ENCODE results near the gene MRPS7. TPM values are rescaled to one million over a fixed set of nuclear protein-coding genes. Genes with fewer than 3 reads are reported as not detected.
A peak's percentile ranks its signal among the peaks of the same experiment; 100 is the strongest.

MRPS7 gene
- polyA plus RNA-seq, 3 donors, result 26.7 to 122 (median 101) TPM

DNA sequence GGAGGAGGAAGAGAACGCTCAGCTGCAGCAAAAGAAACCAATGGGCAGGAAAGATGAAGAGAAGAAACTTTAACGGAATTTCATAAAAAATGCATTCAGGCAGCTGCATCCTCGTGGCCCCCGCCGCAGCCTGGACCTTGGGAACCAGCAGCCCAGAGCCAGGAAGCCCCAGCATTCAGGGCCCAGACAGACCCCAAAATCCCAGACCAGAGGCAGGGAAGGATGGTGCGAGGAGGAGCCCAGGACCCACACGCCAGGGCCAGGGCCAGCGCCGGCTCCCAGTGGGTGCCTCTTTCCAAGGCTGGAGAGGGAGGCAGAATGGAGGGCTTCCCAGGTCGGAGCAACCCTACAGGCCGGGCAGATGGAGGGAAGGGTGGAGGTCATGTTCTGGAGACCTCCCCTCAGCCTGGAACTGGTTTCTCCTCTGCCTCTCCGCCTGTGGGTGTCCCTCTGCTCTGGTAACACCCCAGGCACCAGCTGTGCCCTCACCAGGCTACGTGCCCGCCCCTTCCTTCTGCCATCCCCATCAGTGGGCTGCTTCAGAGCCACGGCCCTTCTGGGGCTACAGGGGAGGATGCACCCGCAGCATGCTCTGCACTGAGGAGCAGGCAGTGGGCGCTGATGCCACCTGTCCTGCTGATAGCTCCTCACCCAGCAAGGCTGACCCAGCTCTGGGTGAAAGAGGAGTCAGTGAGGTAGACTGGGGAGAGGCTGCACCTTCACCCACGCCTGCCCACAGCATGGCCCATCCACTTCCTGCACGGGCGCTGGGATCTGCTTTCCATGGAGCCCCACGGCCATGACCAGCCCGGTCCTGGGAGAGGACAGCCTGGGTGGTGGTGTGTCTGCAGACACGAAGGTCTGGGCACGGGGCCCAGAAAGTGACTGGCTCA, 10.5 kb downstream of the MRPS7 start:
- Histone ChIP-seq H4K20me1 (ENCODE audit: insufficient read depth, low read length) (peaks cover 4% of the 10 kb centered on the region), H3K79me2 (ENCODE audit: insufficient read depth, low read length) (peaks cover 63% of the 10 kb centered on the region), H3K4me1 (ENCODE audit: control insufficient read depth in 1 of 2, insufficient read depth in 2 of 2, low read length in 2 of 2) (peaks cover 46 to 51% of the 10 kb centered on the region in 2 donors), H3K9me3 (replicated peaks in 1 of 2; ENCODE audit: control insufficient read depth in 1 of 2, insufficient read depth in 1 of 2, low read length in 2 of 2) (no peaks in the 10 kb centered on the region), H3K36me3 (replicated peaks in 1 of 2; ENCODE audit: control insufficient read depth in 1 of 2, insufficient read depth in 2 of 2, low read length in 2 of 2) (peaks cover 15 to 31% of the 10 kb centered on the region in 2 donors), H2AFZ (ENCODE audit: insufficient read depth, low read depth, low read length, poor library complexity, severe bottlenecking) (peak overlapping the region; percentile 91), H3K27ac (ENCODE audit: low read depth in 1 of 2, low read length in 2 of 2) (peak overlapping the region; percentile 52 to 90), H3K27me3 (ENCODE audit: control insufficient read depth in 2 of 2, insufficient read depth in 2 of 2, low read length in 2 of 2) (no peaks in the 10 kb centered on the region), H3K4me3 (replicated peaks in 1 of 3; ENCODE audit: low read depth in 2 of 3, low read length in 3 of 3) (peak overlapping the region; percentile 71 to 92 (median 83)), H3K4me2 (replicated peaks; ENCODE audit: extremely low read depth, low read length, poor library complexity, severe bottlenecking) (peak overlapping the region; percentile 89), H3K9ac (ENCODE audit: insufficient read depth, low read length, poor library complexity, severe bottlenecking) (peak overlapping the region; percentile 83)
- 60% methylated on average over 20 of the region's 24 CpGs for WGBS (ENCODE audit: insufficient coverage)
- H3K27me3 Mint-ChIP-seq (ENCODE audit: low read depth in 3 of 3), result peaks cover 0 to 2% (median 0%) of the 10 kb centered on the region in 3 donors
- H3K4me1 Mint-ChIP-seq, result peaks cover 46% of the 10 kb centered on the region
- no peak for DNase-seq
- H3K9me3 Mint-ChIP-seq, result peaks cover 0 to 2% (median 0%) of the 10 kb centered on the region in 7 donors
- H3K36me3 Mint-ChIP-seq, result peaks cover 22 to 40% of the 10 kb centered on the region in 2 donors
- H3K4me3 Mint-ChIP-seq, result peak overlapping the region; percentile 72 to 87
- intact Hi-C loops (cut with micrococcal nuclease), result loop anchor here in 1 of 2 donors (5.0 kb wide), 1 partner anchor 135 kb away; the partner anchor contains the start of gene GRB2
- peak overlapping the region; percentile 0 to 81 (median 70) for H3K27ac Mint-ChIP-seq
- TF ChIP-seq, protein P1, sequence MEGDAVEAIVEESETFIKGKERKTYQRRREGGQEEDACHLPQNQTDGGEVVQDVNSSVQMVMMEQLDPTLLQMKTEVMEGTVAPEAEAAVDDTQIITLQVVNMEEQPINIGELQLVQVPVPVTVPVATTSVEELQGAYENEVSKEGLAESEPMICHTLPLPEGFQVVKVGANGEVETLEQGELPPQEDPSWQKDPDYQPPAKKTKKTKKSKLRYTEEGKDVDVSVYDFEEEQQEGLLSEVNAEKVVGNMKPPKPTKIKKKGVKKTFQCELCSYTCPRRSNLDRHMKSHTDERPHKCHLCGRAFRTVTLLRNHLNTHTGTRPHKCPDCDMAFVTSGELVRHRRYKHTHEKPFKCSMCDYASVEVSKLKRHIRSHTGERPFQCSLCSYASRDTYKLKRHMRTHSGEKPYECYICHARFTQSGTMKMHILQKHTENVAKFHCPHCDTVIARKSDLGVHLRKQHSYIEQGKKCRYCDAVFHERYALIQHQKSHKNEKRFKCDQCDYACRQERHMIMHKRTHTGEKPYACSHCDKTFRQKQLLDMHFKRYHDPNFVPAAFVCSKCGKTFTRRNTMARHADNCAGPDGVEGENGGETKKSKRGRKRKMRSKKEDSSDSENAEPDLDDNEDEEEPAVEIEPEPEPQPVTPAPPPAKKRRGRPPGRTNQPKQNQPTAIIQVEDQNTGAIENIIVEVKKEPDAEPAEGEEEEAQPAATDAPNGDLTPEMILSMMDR (IDR thresholded peaks at IDR 0.05), result no peak

DNA sequence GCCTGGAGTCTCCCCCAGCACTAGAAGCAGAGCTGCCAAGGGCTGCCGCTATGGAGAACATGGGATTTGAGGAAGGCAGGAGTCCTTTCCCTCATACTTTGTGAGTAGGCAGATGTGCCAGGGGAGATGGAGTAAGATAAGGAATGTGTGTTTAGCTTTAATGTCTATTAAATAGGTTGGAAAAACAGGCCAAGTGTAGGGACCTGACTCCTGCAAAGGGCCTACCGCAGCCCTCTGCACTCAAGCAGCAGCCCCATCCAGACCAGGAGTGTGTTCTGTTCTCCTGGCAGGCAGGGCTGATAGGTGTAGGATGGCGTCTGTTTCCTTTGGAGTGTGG, 11.1 kb downstream of the MRPS7 start:
- Mint-ChIP-seq H3K36me3 (peaks cover 24 to 46% of the 10 kb centered on the region in 2 donors), H3K4me3 (no peak overlapping the region), H3K4me1 (peaks cover 40% of the 10 kb centered on the region), H3K27ac (peak overlapping the region in 1 of 7 donors; percentile 68), H3K27me3 (ENCODE audit: low read depth in 3 of 3) (peaks cover 0 to 2% (median 0%) of the 10 kb centered on the region in 3 donors), H3K9me3 (peaks cover 0 to 2% (median 0%) of the 10 kb centered on the region in 7 donors)
- Histone ChIP-seq H3K4me3 (replicated peaks in 1 of 3; ENCODE audit: low read depth in 2 of 3, low read length in 3 of 3) (no peak overlapping the region), H3K36me3 (replicated peaks in 1 of 2; ENCODE audit: control insufficient read depth in 1 of 2, insufficient read depth in 2 of 2, low read length in 2 of 2) (peaks cover 16 to 37% of the 10 kb centered on the region in 2 donors), H3K79me2 (ENCODE audit: insufficient read depth, low read length) (peaks cover 57% of the 10 kb centered on the region), H2AFZ (ENCODE audit: insufficient read depth, low read depth, low read length, poor library complexity, severe bottlenecking) (no peak overlapping the region), H3K4me1 (ENCODE audit: control insufficient read depth in 1 of 2, insufficient read depth in 2 of 2, low read length in 2 of 2) (peaks cover 40 to 45% of the 10 kb centered on the region in 2 donors), H3K9ac (ENCODE audit: insufficient read depth, low read length, poor library complexity, severe bottlenecking) (no peak overlapping the region), H3K9me3 (replicated peaks in 1 of 2; ENCODE audit: control insufficient read depth in 1 of 2, insufficient read depth in 1 of 2, low read length in 2 of 2) (no peaks in the 10 kb centered on the region), H3K27me3 (ENCODE audit: control insufficient read depth in 2 of 2, insufficient read depth in 2 of 2, low read length in 2 of 2) (no peaks in the 10 kb centered on the region), H3K27ac (ENCODE audit: low read depth in 1 of 2, low read length in 2 of 2) (no peak overlapping the region), H4K20me1 (ENCODE audit: insufficient read depth, low read length) (peaks cover 4% of the 10 kb centered on the region), H3K4me2 (replicated peaks; ENCODE audit: extremely low read depth, low read length, poor library complexity, severe bottlenecking) (no peak overlapping the region)
- DNase-seq, result no peak
- intact Hi-C loops (cut with micrococcal nuclease), result loop anchor here in 1 of 2 donors (5.0 kb wide), 1 partner anchor 134 kb away; the partner anchor contains the start of gene GRB2
- TF ChIP-seq, protein P1 (IDR thresholded peaks at IDR 0.05), result no peak
- 52% methylated on average over 2 of the region's 3 CpGs for WGBS (ENCODE audit: insufficient coverage)
